Measurements from ENCODE around the gene ENTPD7. TPM values are rescaled to one million over a fixed set of nuclear protein-coding genes. Genes with fewer than 3 reads are reported as not detected.

Gene ENTPD7
- total and polyA plus RNA-seq, 9 of the 15 experiments (the other 6 are each of a cell fraction or from before 2014, with no cell fraction given): 1.4 to 13.9 (median 8.5) TPM

GRCh38 chr10:99620711-99621453 is 38.4 kb upstream of the ENTPD7 start:
- H3K9me1 ChIP-seq (ENCODE audit: control insufficient read depth, insufficient read depth, low read length): no peaks in the 10 kb centered on the region
- intact Hi-C loops (cut with micrococcal nuclease) (loop anchor here (1.0 to 2.0 kb wide), 2 partner anchors 64 to 190 kb away; partner anchors contain the start of gene GOT1), in situ Hi-C loops (cut with MboI) (no loop called here)
- FAIRE-seq (peak; percentile 89), DNase-seq (ENCODE audit: extremely low read depth in 1 of 4, low spot score in 3 of 4) (peak; percentile 79 to 96 (median 86)), ATAC-seq (peak; percentile 95)
- H3K4me3 ChIP-seq: peak overlapping the region; percentile 80
- ChIA-PET CTCF (ENCODE audit: low intra/inter-chr PET ratio) (interaction anchor here (0.7 kb wide), 1 partner anchor 279 kb away, joined by 3 read pairs; no protein-coding TSS in a partner anchor), POLR2A (interaction anchor here (0.6 to 3.9 kb wide), 10 partner anchors 9 to 429 kb away, joined by 3 to 17 read pairs (median 3); partner anchors contain the start of genes ENTPD7 and GOT1)
- H3K79me2 ChIP-seq (ENCODE audit: control insufficient read depth, insufficient read depth, low read length): peaks cover 41% of the 10 kb centered on the region
- peaks cover 23% of the 10 kb centered on the region; the same call in 2 of the 3 replicates for H3K36me3 ChIP-seq (ENCODE audit: control insufficient read depth, insufficient read depth, low read length)
- no peaks in the 10 kb centered on the region for H3K9me3 ChIP-seq (replicated peaks; ENCODE audit: control insufficient read depth, insufficient read depth, low read depth, low read length)
- H3K4me1 ChIP-seq (replicated peaks in 1 of 2; ENCODE audit: control insufficient read depth in 2 of 2, insufficient read depth in 2 of 2, low read length in 2 of 2): peaks cover 12 to 24% of the 10 kb centered on the region in 2 experiments; a peak in 4 of 5 replicates
- BruUV-seq (replicated peaks): no TSS peak
- 1% methylated on average over 50 of the region's 78 CpGs for WGBS (ENCODE audit: insufficient coverage, low coverage, missing lambda C conversion rate)
- H3K27ac ChIP-seq (ENCODE audit: extremely low read depth, low read depth, low read length): peak overlapping the region; percentile 99
- peak overlapping the region; percentile 80 for H2AFZ ChIP-seq (ENCODE audit: low read depth, low read length)
- no peaks in the 10 kb centered on the region for H4K20me1 ChIP-seq (replicated peaks; ENCODE audit: control insufficient read depth, insufficient read depth, low read length)
- H3K9ac ChIP-seq (ENCODE audit: insufficient read depth in 1 of 2, low read depth in 2 of 2, low read length in 2 of 2): peak overlapping the region; percentile 91 to 97
- peak overlapping the region; percentile 78 for H3K4me2 ChIP-seq (ENCODE audit: insufficient read depth, low read length)
- no peaks in the 10 kb centered on the region for H3K27me3 ChIP-seq (ENCODE audit: control insufficient read depth in 2 of 2, insufficient read depth in 2 of 2, low read length in 2 of 2)
- 0 out of 2 replicates have a peak, but pooled peaks have one; percentile 52 for TF ChIP-seq CBFB (CRISPR knock-in tag; IDR thresholded peaks at IDR 0.05)
- TF ChIP-seq ZBTB2 (IDR thresholded peaks at IDR 0.05): no peak
- TF ChIP-seq SMARCC2 (IDR thresholded peaks at IDR 0.05; ENCODE audit: low read depth): no peak
- TF ChIP-seq ETS2 (tag; IDR thresholded peaks at IDR 0.05; ENCODE audit: borderline replicate concordance, poor library complexity, severe bottlenecking): no peak
- TF ChIP-seq PHB (CRISPR knock-in tag; IDR thresholded peaks at IDR 0.05): no peak
- TF ChIP-seq NR4A1 (CRISPR knock-in tag; IDR thresholded peaks at IDR 0.05): peak; percentile 34; the same call in 1 of the 2 replicates
- TF ChIP-seq NR4A1 (tag; IDR thresholded peaks at IDR 0.05): no peak
- no peak for TF ChIP-seq SRSF1 (IDR thresholded peaks at IDR 0.05; ENCODE audit: low read depth, low read length)
- TF ChIP-seq HNRNPK (IDR thresholded peaks at IDR 0.05; ENCODE audit: low read depth, low read length, poor library complexity, severe bottlenecking): no peak
- TF ChIP-seq SP1 (CRISPR knock-in tag; IDR thresholded peaks at IDR 0.05): peak; percentile 66
- TF ChIP-seq XRCC5 (IDR thresholded peaks at IDR 0.05; ENCODE audit: low read depth, low read length): no peak
- TF ChIP-seq ZNF699 (CRISPR knock-in tag; IDR thresholded peaks at IDR 0.05; ENCODE audit: insufficient replicate concordance): no peak
- TF ChIP-seq CUX1 (CRISPR knock-in tag; IDR thresholded peaks at IDR 0.05): no peak
